ENCODE data around the gene BCL2L14. TPM values are rescaled to one million over a fixed set of nuclear protein-coding genes. Genes with fewer than 3 reads are reported as not detected.

Gene BCL2L14
- total RNA-seq, 1 experiment from 2014 or later = 0.30 TPM

DNA sequence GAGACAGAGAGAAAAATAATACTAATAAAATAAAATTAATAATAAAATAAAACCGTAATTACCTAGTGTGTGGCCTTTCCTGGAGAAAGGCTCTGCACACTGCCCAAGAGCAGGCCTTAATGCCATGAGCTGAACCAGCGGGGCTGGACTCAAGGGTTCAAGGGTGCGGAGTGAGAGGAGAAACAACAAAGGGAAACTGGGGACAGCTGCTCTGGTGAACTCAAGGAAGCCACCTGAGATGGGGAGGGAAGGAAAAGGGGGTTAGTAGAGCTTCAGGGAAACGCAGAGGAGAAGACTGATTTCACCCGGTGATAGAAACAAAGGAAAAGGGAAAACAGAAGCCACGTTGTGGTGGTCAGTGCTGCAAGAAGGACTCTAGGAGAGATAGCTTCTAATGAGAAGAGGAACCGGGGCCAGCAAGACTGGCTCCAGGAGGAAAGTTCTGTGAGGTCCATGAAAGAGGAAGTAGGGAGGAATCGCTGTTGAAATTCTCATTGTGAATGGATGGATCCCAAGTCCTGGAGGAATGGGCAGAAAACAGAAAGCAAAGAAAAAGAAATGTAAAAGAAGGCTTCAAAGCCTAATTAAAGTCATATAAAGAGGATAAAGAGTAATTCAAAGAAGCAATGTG is 48.3 kb upstream of the BCL2L14 start:
- H3K36me3 ChIP-seq (ENCODE audit: control insufficient read depth in 1 of 2, insufficient read depth in 2 of 2, low read length in 2 of 2) = no peaks in the 10 kb centered on the region
- no TSS peak for BruUV-seq (replicated peaks)
- ATAC-seq (no peak), DNase-seq (ENCODE audit: low read depth, low spot score) (no peak)
- no peak overlapping the region for H3K9ac ChIP-seq (ENCODE audit: low read length)
- CTCF ChIA-PET = no interaction called here
- H3K27me3 ChIP-seq (ENCODE audit: insufficient read depth, low read length) = no peaks in the 10 kb centered on the region
- H2AFZ ChIP-seq (ENCODE audit: low read depth, low read length, poor library complexity, severe bottlenecking) = no peak overlapping the region
- H3K9me2 ChIP-seq (ENCODE audit: insufficient read depth) = no peaks in the 10 kb centered on the region
- TF ChIP-seq EZH2 (IDR thresholded peaks at IDR 0.05) = no peak
- no peak for TF ChIP-seq EGR1 (IDR thresholded peaks at IDR 0.05; ENCODE audit: low read depth)
- POLR2A ChIA-PET = no interaction called here
- H3K4me2 ChIP-seq (ENCODE audit: low read length) = no peak overlapping the region
- RAD21 ChIA-PET (ENCODE audit: low non-redundant PET in 1 of 2, low total read pairs in 2 of 2, uncharacterized antibody in 2 of 2, unreplicated experiment in 2 of 2) = no interaction called here
- H3K79me2 ChIP-seq (ENCODE audit: insufficient read depth, low read length) = no peaks in the 10 kb centered on the region
- H3K27ac ChIP-seq (ENCODE audit: low read depth, low read length) = no peak overlapping the region
- H3K4me1 ChIP-seq (ENCODE audit: control insufficient read depth in 1 of 2, insufficient read depth in 2 of 2, low read length in 2 of 2) = no peaks in the 10 kb centered on the region
- no peaks in the 10 kb centered on the region for H3K9me3 ChIP-seq (ENCODE audit: control insufficient read depth in 1 of 2, insufficient read depth in 1 of 2, low read depth in 1 of 2, low read length in 2 of 2)
- intact Hi-C loops (cut with micrococcal nuclease) = no loop called here
- H4K20me1 ChIP-seq (ENCODE audit: insufficient read depth) = no peaks in the 10 kb centered on the region
- no peak overlapping the region for H3K4me3 ChIP-seq (replicated peaks in 1 of 2; ENCODE audit: low read depth in 1 of 2, low read length in 2 of 2)

DNA sequence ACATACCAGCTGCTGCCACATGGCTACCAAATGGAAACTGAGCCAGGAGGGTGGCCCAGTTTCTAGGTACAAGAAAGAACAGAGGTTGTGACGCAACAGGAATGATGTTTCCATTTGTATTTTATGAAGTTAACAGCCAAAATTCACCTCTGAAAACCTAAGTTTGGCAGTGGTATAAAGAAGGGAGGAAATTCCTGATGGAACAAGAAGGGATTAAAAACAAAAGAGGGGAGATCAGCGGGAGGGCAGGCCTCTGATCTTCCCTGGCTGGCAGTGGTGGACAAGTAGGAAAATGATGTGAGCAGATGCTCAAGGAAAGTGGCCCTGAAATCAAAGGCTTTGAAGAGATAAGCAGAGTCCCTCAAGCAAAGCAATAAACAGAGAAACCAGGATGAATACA is 47.3 kb upstream of the BCL2L14 start:
- no peak for DNase-seq (ENCODE audit: low read depth, low spot score)
- Histone ChIP-seq H2AFZ (ENCODE audit: low read depth, low read length, poor library complexity, severe bottlenecking) (no peak overlapping the region), H3K4me2 (ENCODE audit: low read length) (no peak overlapping the region), H3K27me3 (ENCODE audit: insufficient read depth, low read length) (no peaks in the 10 kb centered on the region), H3K9me3 (ENCODE audit: control insufficient read depth in 1 of 2, insufficient read depth in 1 of 2, low read depth in 1 of 2, low read length in 2 of 2) (no peaks in the 10 kb centered on the region), H3K27ac (ENCODE audit: low read depth, low read length) (no peak overlapping the region), H3K9me2 (ENCODE audit: insufficient read depth) (no peaks in the 10 kb centered on the region), H3K4me3 (replicated peaks in 1 of 2; ENCODE audit: low read depth in 1 of 2, low read length in 2 of 2) (no peak overlapping the region), H3K9ac (ENCODE audit: low read length) (no peak overlapping the region), H3K36me3 (ENCODE audit: control insufficient read depth in 1 of 2, insufficient read depth in 2 of 2, low read length in 2 of 2) (no peaks in the 10 kb centered on the region), H3K79me2 (ENCODE audit: insufficient read depth, low read length) (no peaks in the 10 kb centered on the region), H4K20me1 (ENCODE audit: insufficient read depth) (no peaks in the 10 kb centered on the region), H3K4me1 (ENCODE audit: control insufficient read depth in 1 of 2, insufficient read depth in 2 of 2, low read length in 2 of 2) (no peaks in the 10 kb centered on the region)
- ATAC-seq = no peak
- BruUV-seq (replicated peaks) = no TSS peak
- POLR2A ChIA-PET = no interaction called here
- intact Hi-C loops (cut with micrococcal nuclease) = no loop called here
- CTCF ChIA-PET = no interaction called here
- RAD21 ChIA-PET (ENCODE audit: low non-redundant PET in 1 of 2, low total read pairs in 2 of 2, uncharacterized antibody in 2 of 2, unreplicated experiment in 2 of 2) = no interaction called here
- TF ChIP-seq, protein P1, sequence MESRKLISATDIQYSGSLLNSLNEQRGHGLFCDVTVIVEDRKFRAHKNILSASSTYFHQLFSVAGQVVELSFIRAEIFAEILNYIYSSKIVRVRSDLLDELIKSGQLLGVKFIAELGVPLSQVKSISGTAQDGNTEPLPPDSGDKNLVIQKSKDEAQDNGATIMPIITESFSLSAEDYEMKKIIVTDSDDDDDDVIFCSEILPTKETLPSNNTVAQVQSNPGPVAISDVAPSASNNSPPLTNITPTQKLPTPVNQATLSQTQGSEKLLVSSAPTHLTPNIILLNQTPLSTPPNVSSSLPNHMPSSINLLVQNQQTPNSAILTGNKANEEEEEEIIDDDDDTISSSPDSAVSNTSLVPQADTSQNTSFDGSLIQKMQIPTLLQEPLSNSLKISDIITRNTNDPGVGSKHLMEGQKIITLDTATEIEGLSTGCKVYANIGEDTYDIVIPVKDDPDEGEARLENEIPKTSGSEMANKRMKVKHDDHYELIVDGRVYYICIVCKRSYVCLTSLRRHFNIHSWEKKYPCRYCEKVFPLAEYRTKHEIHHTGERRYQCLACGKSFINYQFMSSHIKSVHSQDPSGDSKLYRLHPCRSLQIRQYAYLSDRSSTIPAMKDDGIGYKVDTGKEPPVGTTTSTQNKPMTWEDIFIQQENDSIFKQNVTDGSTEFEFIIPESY (IDR thresholded peaks at IDR 0.05; ENCODE audit: extremely low read depth, insufficient replicate concordance, low read length) = no peak
- TF ChIP-seq FOSL1 (IDR thresholded peaks at IDR 0.05; ENCODE audit: low read depth) (no peak), EZH2 (IDR thresholded peaks at IDR 0.05) (no peak), EGR1 (IDR thresholded peaks at IDR 0.05; ENCODE audit: low read depth) (no peak), CEBPB (IDR thresholded peaks at IDR 0.05; ENCODE audit: low read depth) (no peak), ELF1 (IDR thresholded peaks at IDR 0.05; ENCODE audit: borderline replicate concordance, low read depth) (no peak), CBX3 (IDR thresholded peaks at IDR 0.05; ENCODE audit: low read depth) (no peak), POLR2AphosphoS5 (IDR thresholded peaks at IDR 0.05; ENCODE audit: low read depth, low read length) (no peak), SRF (IDR thresholded peaks at IDR 0.05; ENCODE audit: low read depth) (no peak), ZFX (IDR thresholded peaks at IDR 0.05) (no peak)
- TF ChIP-seq, protein P2, sequence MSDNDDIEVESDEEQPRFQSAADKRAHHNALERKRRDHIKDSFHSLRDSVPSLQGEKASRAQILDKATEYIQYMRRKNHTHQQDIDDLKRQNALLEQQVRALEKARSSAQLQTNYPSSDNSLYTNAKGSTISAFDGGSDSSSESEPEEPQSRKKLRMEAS (IDR thresholded peaks at IDR 0.05) = no peak
- TF ChIP-seq, protein P3, sequence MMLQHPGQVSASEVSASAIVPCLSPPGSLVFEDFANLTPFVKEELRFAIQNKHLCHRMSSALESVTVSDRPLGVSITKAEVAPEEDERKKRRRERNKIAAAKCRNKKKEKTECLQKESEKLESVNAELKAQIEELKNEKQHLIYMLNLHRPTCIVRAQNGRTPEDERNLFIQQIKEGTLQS (IDR thresholded peaks at IDR 0.05) = no peak
- TF ChIP-seq, protein P4, sequence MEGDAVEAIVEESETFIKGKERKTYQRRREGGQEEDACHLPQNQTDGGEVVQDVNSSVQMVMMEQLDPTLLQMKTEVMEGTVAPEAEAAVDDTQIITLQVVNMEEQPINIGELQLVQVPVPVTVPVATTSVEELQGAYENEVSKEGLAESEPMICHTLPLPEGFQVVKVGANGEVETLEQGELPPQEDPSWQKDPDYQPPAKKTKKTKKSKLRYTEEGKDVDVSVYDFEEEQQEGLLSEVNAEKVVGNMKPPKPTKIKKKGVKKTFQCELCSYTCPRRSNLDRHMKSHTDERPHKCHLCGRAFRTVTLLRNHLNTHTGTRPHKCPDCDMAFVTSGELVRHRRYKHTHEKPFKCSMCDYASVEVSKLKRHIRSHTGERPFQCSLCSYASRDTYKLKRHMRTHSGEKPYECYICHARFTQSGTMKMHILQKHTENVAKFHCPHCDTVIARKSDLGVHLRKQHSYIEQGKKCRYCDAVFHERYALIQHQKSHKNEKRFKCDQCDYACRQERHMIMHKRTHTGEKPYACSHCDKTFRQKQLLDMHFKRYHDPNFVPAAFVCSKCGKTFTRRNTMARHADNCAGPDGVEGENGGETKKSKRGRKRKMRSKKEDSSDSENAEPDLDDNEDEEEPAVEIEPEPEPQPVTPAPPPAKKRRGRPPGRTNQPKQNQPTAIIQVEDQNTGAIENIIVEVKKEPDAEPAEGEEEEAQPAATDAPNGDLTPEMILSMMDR (IDR thresholded peaks at IDR 0.05 in 2 of 3, conservative IDR thresholded peaks at IDR 0.05 in 1 of 3; ENCODE audit: borderline replicate concordance in 1 of 3, insufficient read depth in 1 of 3, low read depth in 2 of 3, low read length in 2 of 3) = no peak

Data from HCT116 (cell line).